Stomach smooth muscle (tissue), 2 donors: ENCODE measurements around the gene MAML2.

ENCODE experiments used
- H3K27ac ChIP-seq: one replicate; pipeline ENCODE4 v1.7.0; 2013; ENCODE audit warnings: mild to moderate bottlenecking, low read length, inconsistent platforms
- H3K27me3 ChIP-seq, 2 donors: one replicate each; pipeline ENCODE4 v1.7.0; 2013; ENCODE audit warnings: low read length in 2 of 2; ENCODE audit not compliant: insufficient read depth in 2 of 2, control insufficient read depth in 1 of 2
- H3K36me3 ChIP-seq, 2 donors: one replicate each; pipeline ENCODE4 v1.7.0; 2013; ENCODE audit warnings: low read length in 2 of 2; ENCODE audit not compliant: control insufficient read depth in 2 of 2, insufficient read depth in 2 of 2
- H3K4me1 ChIP-seq: one replicate; pipeline ENCODE4 v1.7.0; 2013; ENCODE audit warnings: low read length; ENCODE audit not compliant: control insufficient read depth, insufficient read depth
- H3K4me3 ChIP-seq, 2 donors: one replicate each; pipeline ENCODE4 v1.7.0; 2013; ENCODE audit warnings: low read length in 2 of 2
- H3K9ac ChIP-seq, 2 donors: one replicate each; pipeline ENCODE4 v1.7.0; 2013; ENCODE audit warnings: low read length in 2 of 2, mild to moderate bottlenecking in 1 of 2
- H3K9me3 ChIP-seq, 2 donors: one replicate each; pipeline ENCODE4 v1.7.0; 2013; ENCODE audit warnings: low read length in 2 of 2; ENCODE audit not compliant: control insufficient read depth in 2 of 2
- donor health status: healthy.
- donor health status: Pancreatic carcinoma.

The MAML2 gene

GRCh38 chr11:96207459-96208449 is 135.2 kb downstream of the MAML2 start:
- H3K9ac ChIP-seq, result no peak overlapping the region
- H3K9me3 ChIP-seq, result no peaks in the 10 kb centered on the region
- no peaks in the 10 kb centered on the region for H3K27me3 ChIP-seq
- H3K36me3 ChIP-seq, result no peaks in the 10 kb centered on the region
- H3K4me1 ChIP-seq, result no peaks in the 10 kb centered on the region
- no peak overlapping the region for H3K4me3 ChIP-seq
- no peak overlapping the region for H3K27ac ChIP-seq

GRCh38 chr11:96206955-96207354 is 136.0 kb downstream of the MAML2 start:
- H3K4me3 ChIP-seq, result no peak overlapping the region
- no peak overlapping the region for H3K27ac ChIP-seq
- no peaks in the 10 kb centered on the region for H3K36me3 ChIP-seq
- H3K27me3 ChIP-seq, result no peaks in the 10 kb centered on the region
- H3K9me3 ChIP-seq, result no peaks in the 10 kb centered on the region
- no peaks in the 10 kb centered on the region for H3K4me1 ChIP-seq
- H3K9ac ChIP-seq, result no peak overlapping the region

- Histone ChIP-seq H3K9me3 (no peaks in the 10 kb centered on the region), H3K27me3 (no peaks in the 10 kb centered on the region), H3K9ac (no peak overlapping the region), H3K4me3 (no peak overlapping the region), H3K27ac (no peak overlapping the region), H3K4me1 (no peaks in the 10 kb centered on the region), H3K36me3 (no peaks in the 10 kb centered on the region)
These were observed 137.6 kb downstream of the MAML2 start for GRCh38 chr11:96205460-96205809.

GRCh38 chr11:96204721-96205459 is 138.1 kb downstream of the MAML2 start:
- H3K9ac ChIP-seq, result no peak overlapping the region
- no peak overlapping the region for H3K27ac ChIP-seq
- no peaks in the 10 kb centered on the region for H3K27me3 ChIP-seq
- H3K4me1 ChIP-seq, result no peaks in the 10 kb centered on the region
- H3K36me3 ChIP-seq, result no peaks in the 10 kb centered on the region
- H3K4me3 ChIP-seq, result no peak overlapping the region
- no peaks in the 10 kb centered on the region for H3K9me3 ChIP-seq

GRCh38 chr11:96204366-96204659 is 138.7 kb downstream of the MAML2 start:
- Histone ChIP-seq H3K27me3 (no peaks in the 10 kb centered on the region), H3K36me3 (no peaks in the 10 kb centered on the region), H3K9me3 (no peaks in the 10 kb centered on the region), H3K4me3 (no peak overlapping the region), H3K27ac (no peak overlapping the region), H3K9ac (no peak overlapping the region), H3K4me1 (no peaks in the 10 kb centered on the region)

- Histone ChIP-seq H3K9me3 (no peaks in the 10 kb centered on the region), H3K4me3 (no peak overlapping the region), H3K36me3 (no peaks in the 10 kb centered on the region), H3K27ac (no peak overlapping the region), H3K4me1 (no peaks in the 10 kb centered on the region), H3K9ac (no peak overlapping the region), H3K27me3 (no peaks in the 10 kb centered on the region)
These were observed 139.2 kb downstream of the MAML2 start for GRCh38 chr11:96203567-96204365.

GRCh38 chr11:96200243-96200642 is 142.8 kb downstream of the MAML2 start:
- Histone ChIP-seq H3K4me1 (no peaks in the 10 kb centered on the region), H3K27me3 (no peaks in the 10 kb centered on the region), H3K4me3 (no peak overlapping the region), H3K36me3 (no peaks in the 10 kb centered on the region), H3K27ac (no peak overlapping the region), H3K9me3 (no peaks in the 10 kb centered on the region), H3K9ac (no peak overlapping the region)

GRCh38 chr11:96199563-96200025 is 143.4 kb downstream of the MAML2 start:
- Histone ChIP-seq H3K36me3 (no peaks in the 10 kb centered on the region), H3K9ac (no peak overlapping the region), H3K4me3 (no peak overlapping the region), H3K9me3 (no peaks in the 10 kb centered on the region), H3K27ac (no peak overlapping the region), H3K27me3 (no peaks in the 10 kb centered on the region), H3K4me1 (no peaks in the 10 kb centered on the region)

GRCh38 chr11:96197801-96198701 is 144.9 kb downstream of the MAML2 start:
- Histone ChIP-seq H3K27me3 (no peaks in the 10 kb centered on the region), H3K27ac (no peak overlapping the region), H3K9me3 (no peaks in the 10 kb centered on the region), H3K36me3 (no peaks in the 10 kb centered on the region), H3K9ac (no peak overlapping the region), H3K4me1 (no peaks in the 10 kb centered on the region), H3K4me3 (no peak overlapping the region)

- no peaks in the 10 kb centered on the region for H3K36me3 ChIP-seq
- H3K9me3 ChIP-seq, result no peaks in the 10 kb centered on the region
- H3K4me3 ChIP-seq, result no peak overlapping the region
- no peaks in the 10 kb centered on the region for H3K4me1 ChIP-seq
- H3K27ac ChIP-seq, result no peak overlapping the region
- no peak overlapping the region for H3K9ac ChIP-seq
- no peaks in the 10 kb centered on the region for H3K27me3 ChIP-seq
These were observed 145.9 kb downstream of the MAML2 start for GRCh38 chr11:96197103-96197502.
